Stimulated activated naive CD8-positive, alpha-beta T cell treated with anti-CD3 and anti-CD28 coated beads, Interleukin-15, amount 100 ng/mL, for 72 hours (primary cell): Measurements from ENCODE around the gene TBC1D14.

ENCODE experiments used
- ATAC-seq: fragments of 150-1000 bp; cut with Tn5 transposase; 2 replicates; pipeline ENCODE4 v1.10.0; 2021; ENCODE audit warnings: mild to moderate bottlenecking, moderate library complexity
- DNase-seq, 2 donors: peaks; one replicate each; pipeline ENCODE4 v3.0.0; 2021 to 2022
- H3K27ac Mint-ChIP-seq, 2 donors: one replicate each; pipeline ENCODE4 v1.8.0; 2022; ENCODE audit warnings: mild to moderate bottlenecking in 2 of 2, mixed read lengths in 2 of 2, moderate library complexity in 2 of 2
- H3K27me3 Mint-ChIP-seq: one replicate; pipeline ENCODE4 v1.8.0; 2022; ENCODE audit warnings: mixed read lengths
- H3K4me1 Mint-ChIP-seq: one replicate; pipeline ENCODE4 v1.8.0; 2022; ENCODE audit warnings: mild to moderate bottlenecking, mixed read lengths
- H3K4me3 Mint-ChIP-seq, 2 donors: one replicate each; pipeline ENCODE4 v1.8.0; 2022; ENCODE audit warnings: mild to moderate bottlenecking in 2 of 2, mixed read lengths in 2 of 2, moderate library complexity in 1 of 2
- H3K9me3 Mint-ChIP-seq, 2 donors: one replicate each; pipeline ENCODE4 v1.8.0; 2022; ENCODE audit warnings: mixed read lengths in 2 of 2

Gene TBC1D14

GRCh38 chr4:6909113-6909969 is at the start of gene TBC1D14:
Gene TBC1D14 (plus strand): TSS chr4:6909826. CDS start chr4:6923390, 13,564 bp downstream.
- H3K27ac Mint-ChIP-seq: peak within 1 kb of the TSS; percentile 96 to 98
- DNase-seq (peak; percentile 86 to 89), ATAC-seq (peak; percentile 91)
- peaks cover 13% of the 10 kb centered on the region for H3K27me3 Mint-ChIP-seq
- no peaks in the 10 kb centered on the region for H3K9me3 Mint-ChIP-seq
- peaks cover 57% of the 10 kb centered on the region for H3K4me1 Mint-ChIP-seq
- H3K4me3 Mint-ChIP-seq: peak within 1 kb of the TSS; percentile 97 to 99

GRCh38 chr4:6868386-6868785 is 41.2 kb upstream of the TBC1D14 start:
- Mint-ChIP-seq H3K4me1 (no peaks in the 10 kb centered on the region), H3K4me3 (no peak overlapping the region), H3K9me3 (no peaks in the 10 kb centered on the region), H3K27ac (peak overlapping the region; percentile 2 to 3), H3K27me3 (no peaks in the 10 kb centered on the region)
- DNase-seq (no peak), ATAC-seq (no peak)

GRCh38 chr4:6869944-6870343 is 39.7 kb upstream of the TBC1D14 start:
- DNase-seq: no peak
- Mint-ChIP-seq H3K27me3 (no peaks in the 10 kb centered on the region), H3K27ac (no peak overlapping the region), H3K9me3 (no peaks in the 10 kb centered on the region), H3K4me1 (no peaks in the 10 kb centered on the region), H3K4me3 (no peak overlapping the region)
- no peak for ATAC-seq

- Mint-ChIP-seq H3K4me1 (no peaks in the 10 kb centered on the region), H3K27ac (no peak overlapping the region), H3K27me3 (no peaks in the 10 kb centered on the region), H3K9me3 (no peaks in the 10 kb centered on the region), H3K4me3 (no peak overlapping the region)
- no peak for DNase-seq
- ATAC-seq: no peak
Observed at GRCh38 chr4:6873291-6873690, 36.3 kb upstream of the TBC1D14 start.

- Mint-ChIP-seq H3K4me1 (no peaks in the 10 kb centered on the region), H3K27ac (no peak overlapping the region), H3K27me3 (no peaks in the 10 kb centered on the region), H3K9me3 (no peaks in the 10 kb centered on the region), H3K4me3 (no peak overlapping the region)
- peak; percentile 93 for ATAC-seq
- peak; percentile 67 to 72 for DNase-seq
Observed at GRCh38 chr4:6873792-6874461, 35.7 kb upstream of the TBC1D14 start.

DNA sequence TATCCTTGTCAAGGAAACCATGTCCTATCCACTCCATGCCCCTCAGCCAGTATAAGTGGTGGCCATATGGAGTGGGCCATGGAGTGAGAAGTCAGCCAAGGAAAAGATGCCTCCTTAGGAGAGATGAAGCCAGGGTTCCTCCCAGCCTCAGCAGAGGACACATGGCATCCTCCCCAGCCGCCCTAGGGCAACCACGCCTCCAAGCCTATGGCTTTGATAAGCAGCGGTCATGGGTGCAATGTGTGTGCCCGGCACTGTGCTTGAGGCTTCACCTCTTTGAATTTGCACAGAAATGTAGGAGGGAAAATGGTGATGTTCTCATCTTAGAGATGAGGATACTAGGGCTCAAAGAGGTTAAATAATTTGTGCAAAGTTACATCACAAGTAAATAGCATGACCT is 34.6 kb upstream of the TBC1D14 start:
- Mint-ChIP-seq H3K4me1 (no peaks in the 10 kb centered on the region), H3K4me3 (no peak overlapping the region), H3K9me3 (no peaks in the 10 kb centered on the region), H3K27ac (no peak overlapping the region), H3K27me3 (no peaks in the 10 kb centered on the region)
- no peak for ATAC-seq
- DNase-seq: no peak

DNA sequence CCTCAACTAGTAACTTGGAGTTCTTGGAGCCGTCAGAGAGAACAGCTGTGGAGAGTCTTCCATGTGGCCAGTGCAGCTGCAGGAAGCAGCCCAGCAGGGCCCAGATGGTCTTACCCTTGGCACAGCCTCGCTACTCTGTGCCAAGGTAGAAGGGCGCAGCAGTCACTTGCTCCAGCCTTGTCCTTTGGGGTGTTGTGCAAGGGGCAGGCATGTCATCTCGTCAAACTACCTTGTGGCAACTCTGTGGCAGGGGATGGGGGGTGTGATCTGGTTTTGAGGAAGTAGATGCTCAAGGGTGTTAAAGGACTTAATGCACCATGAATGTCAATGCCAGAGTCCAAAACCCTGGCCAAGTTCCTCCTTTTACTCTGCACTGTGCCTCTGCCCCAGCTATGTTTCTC is 34.2 kb upstream of the TBC1D14 start:
- no peaks in the 10 kb centered on the region for H3K4me1 Mint-ChIP-seq
- H3K9me3 Mint-ChIP-seq: no peaks in the 10 kb centered on the region
- DNase-seq: no peak
- H3K4me3 Mint-ChIP-seq: no peak overlapping the region
- no peak overlapping the region for H3K27ac Mint-ChIP-seq
- no peak for ATAC-seq
- H3K27me3 Mint-ChIP-seq: no peaks in the 10 kb centered on the region

DNA sequence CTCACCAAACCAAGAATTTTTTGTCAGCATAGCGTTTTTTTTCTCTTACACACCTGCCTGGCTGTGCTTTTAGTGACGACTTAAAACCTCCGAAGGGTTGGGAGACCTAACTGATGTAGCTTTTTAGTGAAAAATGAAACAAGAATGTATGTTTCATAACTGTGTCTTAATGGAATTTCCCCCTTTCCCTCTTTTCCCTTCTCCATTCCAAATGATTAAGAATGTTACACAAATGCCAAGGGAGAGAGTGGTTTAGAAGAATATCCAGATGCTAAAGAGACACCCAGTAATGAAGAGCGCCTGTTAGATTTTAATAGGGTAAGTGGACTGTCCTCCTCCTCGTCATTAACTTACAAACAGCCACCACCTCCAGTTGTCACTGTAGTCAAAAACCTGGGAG is 33.2 kb upstream of the TBC1D14 start:
- no peaks in the 10 kb centered on the region for H3K27me3 Mint-ChIP-seq
- H3K27ac Mint-ChIP-seq: no peak overlapping the region
- ATAC-seq (no peak), DNase-seq (no peak)
- no peak overlapping the region for H3K4me3 Mint-ChIP-seq
- no peaks in the 10 kb centered on the region for H3K9me3 Mint-ChIP-seq
- H3K4me1 Mint-ChIP-seq: no peaks in the 10 kb centered on the region

DNA sequence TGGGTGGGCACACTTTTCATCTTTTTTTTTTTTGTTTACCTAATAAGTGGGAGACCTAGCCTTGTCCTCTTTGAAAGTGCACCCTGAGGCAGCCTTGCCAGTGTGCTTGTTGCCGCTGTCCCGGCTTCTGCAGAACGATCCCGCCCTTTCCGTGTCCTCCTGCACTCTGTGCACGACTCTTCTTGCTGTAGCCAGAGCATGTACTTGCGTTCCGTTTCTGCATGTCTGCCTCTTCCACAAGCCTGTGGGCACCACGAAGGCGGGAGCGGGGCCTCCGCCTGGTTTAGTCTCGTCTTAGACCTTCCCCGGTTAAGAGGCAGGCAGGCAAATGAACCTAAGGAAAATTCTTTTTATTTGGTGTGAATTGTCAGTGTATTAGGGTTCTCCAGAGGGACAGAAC is 32.6 kb upstream of the TBC1D14 start:
- H3K4me1 Mint-ChIP-seq: no peaks in the 10 kb centered on the region
- no peaks in the 10 kb centered on the region for H3K27me3 Mint-ChIP-seq
- no peak overlapping the region for H3K4me3 Mint-ChIP-seq

GRCh38 chr4:6878451-6879059 is 31.1 kb upstream of the TBC1D14 start:
- H3K4me3 Mint-ChIP-seq: no peak overlapping the region
- no peaks in the 10 kb centered on the region for H3K27me3 Mint-ChIP-seq
- H3K9me3 Mint-ChIP-seq: no peaks in the 10 kb centered on the region
- DNase-seq: no peak
- H3K27ac Mint-ChIP-seq: peak overlapping the region in 1 of 2 donors; percentile 62
- no peak for ATAC-seq
- no peaks in the 10 kb centered on the region for H3K4me1 Mint-ChIP-seq

More for the DNA sequence above, 32.6 kb upstream of the TBC1D14 start:
- DNase-seq (no peak), ATAC-seq (no peak)
- Mint-ChIP-seq H3K9me3 (no peaks in the 10 kb centered on the region), H3K27ac (no peak overlapping the region)

- no peaks in the 10 kb centered on the region for H3K27me3 Mint-ChIP-seq
- peak overlapping the region in 1 of 2 donors; percentile 13 for H3K27ac Mint-ChIP-seq
- no peak overlapping the region for H3K4me3 Mint-ChIP-seq
- ATAC-seq: no peak
- no peaks in the 10 kb centered on the region for H3K4me1 Mint-ChIP-seq
- no peak for DNase-seq
- no peaks in the 10 kb centered on the region for H3K9me3 Mint-ChIP-seq
Observed at GRCh38 chr4:6880691-6881090, 28.9 kb upstream of the TBC1D14 start.

DNA sequence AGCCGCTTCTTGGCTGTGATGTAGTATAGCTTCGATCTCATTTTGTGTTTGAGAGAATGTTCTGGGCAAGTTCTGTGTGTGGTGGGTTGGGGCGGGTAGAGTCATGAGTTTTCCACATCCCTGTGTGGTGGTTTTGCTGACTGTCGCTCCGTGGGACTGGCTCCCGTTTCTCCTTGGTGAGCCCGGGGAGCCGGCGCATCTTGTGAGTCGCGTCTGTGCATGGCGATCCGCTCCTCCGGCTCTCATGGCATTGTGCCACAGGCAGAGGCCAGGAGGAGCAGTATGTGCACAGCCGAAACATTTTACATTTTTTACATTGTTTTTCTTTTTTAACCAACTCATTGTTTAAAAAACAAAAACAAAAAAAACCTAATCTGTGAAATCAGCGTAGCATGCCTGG is 27.7 kb upstream of the TBC1D14 start:
- peaks cover 4% of the 10 kb centered on the region for H3K4me1 Mint-ChIP-seq
- DNase-seq: no peak
- ATAC-seq: no peak
- H3K27ac Mint-ChIP-seq: no peak overlapping the region
- H3K4me3 Mint-ChIP-seq: no peak overlapping the region
- no peaks in the 10 kb centered on the region for H3K9me3 Mint-ChIP-seq
- no peaks in the 10 kb centered on the region for H3K27me3 Mint-ChIP-seq

DNA sequence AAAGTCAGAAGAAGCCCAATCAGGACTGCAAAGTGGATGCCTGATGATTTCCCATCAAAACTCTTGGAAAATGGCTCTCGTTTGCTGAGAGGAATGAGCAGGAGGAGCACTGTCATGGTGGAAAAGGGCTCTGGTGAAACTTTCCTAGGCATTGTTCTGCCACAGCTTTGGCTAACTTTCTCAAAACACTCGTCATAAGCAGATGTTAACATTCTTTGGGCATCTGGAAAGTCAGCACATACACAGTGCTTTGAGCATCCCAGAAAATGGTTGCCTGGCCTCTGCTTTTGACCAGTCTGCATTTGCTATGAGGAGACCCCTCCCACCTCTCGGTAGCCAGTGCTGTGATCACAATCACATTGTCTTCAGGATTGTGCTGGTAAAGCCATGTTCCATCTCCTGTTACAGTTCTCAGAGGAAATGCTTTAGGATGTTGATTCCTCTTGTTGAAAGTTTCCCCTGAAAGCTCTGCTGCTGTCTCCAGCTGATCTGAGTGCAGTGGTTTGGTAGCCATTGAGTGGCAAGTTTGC is 25.2 kb upstream of the TBC1D14 start:
- H3K27ac Mint-ChIP-seq: no peak overlapping the region

GRCh38 chr4:6885953-6886557 is 23.6 kb upstream of the TBC1D14 start:
- Mint-ChIP-seq H3K4me3 (no peak overlapping the region), H3K27ac (peak overlapping the region in 1 of 2 donors; percentile 48), H3K4me1 (peaks cover 6% of the 10 kb centered on the region), H3K27me3 (no peaks in the 10 kb centered on the region), H3K9me3 (peaks cover 0 to 12% of the 10 kb centered on the region in 2 donors)
- peak; percentile 71 for ATAC-seq
- DNase-seq: no peak

More for the DNA sequence above, 25.2 kb upstream of the TBC1D14 start:
- Mint-ChIP-seq H3K4me3 (no peak overlapping the region), H3K9me3 (no peaks in the 10 kb centered on the region), H3K27me3 (no peaks in the 10 kb centered on the region), H3K4me1 (peaks cover 4% of the 10 kb centered on the region)
- DNase-seq (no peak), ATAC-seq (no peak)

DNA sequence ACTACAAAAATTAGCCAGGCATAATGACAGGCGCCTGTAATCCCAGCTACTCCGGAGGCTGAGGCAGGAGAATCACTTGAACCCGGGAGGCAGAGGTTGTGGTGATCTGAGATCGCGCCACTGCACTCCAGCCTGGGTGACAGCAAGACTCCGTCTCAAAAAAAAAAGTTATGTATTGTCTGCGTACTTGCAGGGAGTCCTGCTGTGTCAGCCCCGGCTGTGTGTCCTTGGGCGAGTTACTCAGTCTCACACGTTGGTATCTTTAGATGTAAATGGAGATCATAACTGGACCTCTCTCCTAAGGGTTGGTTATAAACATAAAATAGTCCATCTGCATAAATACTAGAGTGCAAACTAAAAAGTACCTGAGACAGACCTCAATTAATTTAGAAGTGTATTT is 22.7 kb upstream of the TBC1D14 start:
- no peak overlapping the region for H3K27ac Mint-ChIP-seq
- no peaks in the 10 kb centered on the region for H3K27me3 Mint-ChIP-seq
- DNase-seq (no peak), ATAC-seq (no peak)
- H3K4me1 Mint-ChIP-seq: peaks cover 15% of the 10 kb centered on the region
- H3K9me3 Mint-ChIP-seq: peaks cover 0 to 12% of the 10 kb centered on the region in 2 donors
- no peak overlapping the region for H3K4me3 Mint-ChIP-seq
